Liver (tissue), 9 donors: ENCODE results near the gene LRRC32. TPM values are rescaled to one million over a fixed set of nuclear protein-coding genes. Genes with fewer than 3 reads are reported as not detected.

Source experiments
- DNase-seq: peaks from one replicate; pipeline ENCODE4 v3.0.0-alpha.2; 2017; ENCODE audit warnings: low spot score
- H3K27ac ChIP-seq, 2 donors: one replicate each; pipeline ENCODE4 v1.7.0; 2013; ENCODE audit warnings: inconsistent platforms in 2 of 2, low read length in 2 of 2, control low read depth in 1 of 2, low read depth in 1 of 2, mild to moderate bottlenecking in 1 of 2
- H3K27me3 ChIP-seq, 4 donors: one replicate each; pipeline versions ENCODE4 v1.6.1 to v1.7.0; 2013; ENCODE audit warnings: low read length in 3 of 4, inconsistent platforms in 1 of 4, mild to moderate bottlenecking in 1 of 4, moderate library complexity in 1 of 4; ENCODE audit not compliant: control insufficient read depth in 4 of 4, insufficient read depth in 4 of 4
- H3K36me3 ChIP-seq, 4 donors: one replicate each; pipeline versions ENCODE4 v1.6.1 to v1.7.0; 2013; ENCODE audit warnings: low read length in 3 of 4, mild to moderate bottlenecking in 3 of 4, low read depth in 1 of 4, moderate library complexity in 1 of 4; ENCODE audit not compliant: control insufficient read depth in 4 of 4, insufficient read depth in 3 of 4
- H3K4me1 ChIP-seq, 4 donors: one replicate each; pipeline versions ENCODE4 v1.6.1 to v1.7.0; 2013; ENCODE audit warnings: low read length in 3 of 4, mild to moderate bottlenecking in 3 of 4, moderate library complexity in 1 of 4; ENCODE audit not compliant: control insufficient read depth in 4 of 4, insufficient read depth in 4 of 4
- H3K4me3 ChIP-seq, 3 donors: one replicate each; pipeline versions ENCODE4 v1.6.1 to v1.7.0; 2013; ENCODE audit warnings: low read length in 3 of 3, control low read depth in 1 of 3, low read depth in 1 of 3, mild to moderate bottlenecking in 1 of 3
- H3K9ac ChIP-seq, 2 donors: one replicate each; pipeline ENCODE4 v1.7.0; 2013; ENCODE audit warnings: low read length in 2 of 2, mild to moderate bottlenecking in 2 of 2, moderate library complexity in 2 of 2, control low read depth in 1 of 2, low read depth in 1 of 2
- H3K9me3 ChIP-seq, 4 donors: one replicate each; pipeline versions ENCODE4 v1.6.1 to v1.7.0; 2013; ENCODE audit warnings: low read length in 3 of 4; ENCODE audit not compliant: control insufficient read depth in 4 of 4
- CTCF ChIP-seq: fragments of 150-350 bp; IDR thresholded peaks from 2 replicates; pipeline ENCODE4 v1.5.1; 2017; ENCODE audit warnings: improper control_type of control experiment, low read depth, low read length; ENCODE audit not compliant: missing input control
- EGR1 ChIP-seq, 2 donors: IDR thresholded peaks; 2 replicates each; pipeline ENCODE4 v1.6.1; 2016 to 2018; ENCODE audit warnings: antibody characterized with exemption in 2 of 2, low read depth in 2 of 2
- FOXA1 ChIP-seq: IDR thresholded peaks from 2 replicates; pipeline ENCODE4 v1.6.1; 2016; ENCODE audit warnings: antibody characterized with exemption
- GABPA ChIP-seq, 2 donors: IDR thresholded peaks in 1 of 2; conservative IDR thresholded peaks in 1 of 2; 2 replicates each; pipeline ENCODE4 v1.6.1; 2016; ENCODE audit warnings: antibody characterized with exemption in 2 of 2, mild to moderate bottlenecking in 1 of 2, moderate library complexity in 1 of 2
- JUND ChIP-seq, 2 donors: IDR thresholded peaks; 2 replicates each; pipeline ENCODE4 v1.6.1; 2016; ENCODE audit warnings: antibody characterized with exemption in 2 of 2
- NR2F2 ChIP-seq: IDR thresholded peaks from 2 replicates; pipeline ENCODE4 v1.6.1; 2016; ENCODE audit warnings: antibody characterized with exemption
- RAD21 ChIP-seq, 2 donors: IDR thresholded peaks; 2 replicates each; pipeline ENCODE4 v1.6.1; 2016; ENCODE audit warnings: antibody characterized with exemption in 2 of 2, mild to moderate bottlenecking in 2 of 2
- REST ChIP-seq: IDR thresholded peaks from 2 replicates; pipeline ENCODE4 v1.6.1; 2016; ENCODE audit warnings: antibody characterized with exemption, mild to moderate bottlenecking
- RXRA ChIP-seq, 2 donors: IDR thresholded peaks; 2 replicates each; pipeline ENCODE4 v1.6.1; 2017 to 2018; ENCODE audit warnings: antibody characterized with exemption in 2 of 2, mild to moderate bottlenecking in 1 of 2
- TAF1 ChIP-seq: conservative IDR thresholded peaks from 2 replicates; pipeline ENCODE4 v1.6.1; 2016; ENCODE audit warnings: antibody characterized with exemption, mild to moderate bottlenecking
- YY1 ChIP-seq: IDR thresholded peaks from 2 replicates; pipeline ENCODE4 v1.6.1; 2016; ENCODE audit warnings: antibody characterized with exemption, mild to moderate bottlenecking
- ZBTB33 ChIP-seq: IDR thresholded peaks from 2 replicates; pipeline ENCODE4 v1.6.1; 2016; ENCODE audit warnings: antibody characterized with exemption
- WGBS: extraction: QIAGEN DNeasy Blood & Tissue Kit; methylation state at CpG from one replicate; pipeline ENCODE4 v1.1.7; 2013; 5-methylcytosine and 5-hydroxymethylcytosine counted together
- polyA plus RNA-seq, 2 donors: library from polyadenylated mRNA; stranded (reverse) in 1 of 2; unstranded in 1 of 2; fragments of 200-250 nt in 1 of 2; fragments of >200 nt in 1 of 2; fragmentation: Nextera tagmentation in 1 of 2; extraction: Ambion mirVana in 1 of 2; gene quantifications; one replicate each; pipeline versions ENCODE4 v1.2.1 to v1.2.3, GENCODE V29; 2013 to 2015
- total RNA-seq, 2 donors: library from RNA; depleted of rRNA; stranded (reverse); fragments of >200 nt; gene quantifications; one replicate each; pipeline ENCODE4 v1.2.3, GENCODE V29; 2014
- donor health status: healthy.
- donor health status: healthy.
- donor health status: healthy.
- donor health status: healthy.
- donor health status: healthy.

The LRRC32 gene
- total and polyA plus RNA-seq, 4 donors = 5.4 to 15.4 (median 9.3) TPM

- Histone ChIP-seq H3K4me3 (no peak overlapping the region), H3K27ac (peak overlapping the region in 1 of 2 donors; percentile 28), H3K4me1 (peaks cover 0 to 7% (median 0%) of the 10 kb centered on the region in 4 donors), H3K9ac (no peak overlapping the region), H3K9me3 (no peaks in the 10 kb centered on the region), H3K36me3 (no peaks in the 10 kb centered on the region), H3K27me3 (peaks cover 0 to 4% (median 1%) of the 10 kb centered on the region in 4 donors)
- DNase-seq = no peak
- WGBS = 80% methylated on average over 5 of the region's 5 CpGs
- TF ChIP-seq CTCF (no peak), TAF1 (no peak)
Observed at GRCh38 chr11:76666830-76667229, 3.7 kb downstream of the LRRC32 start.

GRCh38 chr11:76666408-76666807, 4.1 kb downstream of the LRRC32 start:
- no peak for DNase-seq
- no peak for TF ChIP-seq ZBTB33
- no peak for TF ChIP-seq EGR1 (IDR thresholded peaks at IDR 0.05; ENCODE audit: low read depth in 2 of 2)
- TF ChIP-seq RXRA (IDR thresholded peaks at IDR 0.05) = no peak
- TF ChIP-seq RAD21 (IDR thresholded peaks at IDR 0.05) = peak in 1 of 2 donors; percentile 20
- no peak for TF ChIP-seq CTCF
- TF ChIP-seq FOXA1 = no peak
- no peak for TF ChIP-seq GABPA (IDR thresholded peaks at IDR 0.05 in 1 of 2, conservative IDR thresholded peaks at IDR 0.05 in 1 of 2)
- no peak for TF ChIP-seq JUND (IDR thresholded peaks at IDR 0.05)
- TF ChIP-seq NR2F2 = peak; percentile 37
- no peak for TF ChIP-seq REST
- no peak for TF ChIP-seq YY1
- no peaks in the 10 kb centered on the region for H3K9me3 ChIP-seq
- no peak overlapping the region for H3K4me3 ChIP-seq
- WGBS = 67% methylated on average over 7 of the region's 7 CpGs
- H3K36me3 ChIP-seq = no peaks in the 10 kb centered on the region
- H3K27me3 ChIP-seq = peaks cover 0 to 4% (median 1%) of the 10 kb centered on the region in 4 donors
- H3K4me1 ChIP-seq = peaks cover 0 to 7% (median 0%) of the 10 kb centered on the region in 4 donors
- no peak overlapping the region for H3K9ac ChIP-seq
- peak overlapping the region; percentile 15 to 28 for H3K27ac ChIP-seq
